ENCODE results near the gene NCLN.
"Not testable (repeated sequence)": the region's sequence is repeated elsewhere in the genome, so short reads cannot be mapped to it uniquely, and the experiment has no call there.

NCLN gene

GRCh38 chr19:3202346-3202745 is 16.6 kb downstream of the NCLN start:
- no peak for DNase-seq

GRCh38 chr19:3202895-3203294 is 17.2 kb downstream of the NCLN start:
- not testable (repeated sequence) for DNase-seq

- no peak for DNase-seq
Measured at GRCh38 chr19:3203805-3204645, 18.3 kb downstream of the NCLN start.

- no peak for DNase-seq
Measured at GRCh38 chr19:3204646-3205275, 19.0 kb downstream of the NCLN start.

- DNase-seq = no peak
Measured at GRCh38 chr19:3206216-3206953, 20.7 kb downstream of the NCLN start.

- no peak for DNase-seq
Measured at GRCh38 chr19:3207461-3208242, 21.9 kb downstream of the NCLN start.

- DNase-seq = no peak
Measured at GRCh38 chr19:3208317-3209207, 22.8 kb downstream of the NCLN start.

- DNase-seq = peak; percentile 78
Measured at GRCh38 chr19:3210347-3211017, 24.8 kb downstream of the NCLN start.

GRCh38 chr19:3211191-3211590 is 25.5 kb downstream of the NCLN start:
- no peak for DNase-seq

GRCh38 chr19:3213159-3213558 is 27.4 kb downstream of the NCLN start:
- no peak for DNase-seq

GRCh38 chr19:3216874-3217273 is 31.1 kb downstream of the NCLN start:
- DNase-seq = no peak

- DNase-seq = no peak
Measured at GRCh38 chr19:3220576-3220975, 34.8 kb downstream of the NCLN start.

- DNase-seq = not testable (repeated sequence)
Measured at GRCh38 chr19:3221576-3221975, 35.8 kb downstream of the NCLN start.

GRCh38 chr19:3222709-3223108 is 37.0 kb downstream of the NCLN start:
- no peak for DNase-seq

GRCh38 chr19:3224346-3225168 is 38.8 kb downstream of the NCLN start, which contains the start of gene CELF5:
Gene CELF5, plus strand, starts transcription at chr19:3224661. Its CDS starts 79 bp downstream, at chr19:3224740.
- peak; percentile 66 for DNase-seq

- DNase-seq = no peak
Measured at GRCh38 chr19:3225169-3225485, 39.4 kb downstream of the NCLN start.

- no peak for DNase-seq
Measured at GRCh38 chr19:3225677-3226093, 40.0 kb downstream of the NCLN start.

GRCh38 chr19:3227054-3227626 is 41.4 kb downstream of the NCLN start:
- no peak for DNase-seq

GRCh38 chr19:3229346-3229743 is 43.6 kb downstream of the NCLN start:
- no peak for DNase-seq

Data from activated CD4-positive, CD25-positive, alpha-beta regulatory T cell treated with anti-CD3 and anti-CD28 coated beads, Interleukin-2, amount 50 U/mL, for 72 hours (primary cell).